IPS-NIHi7 (cell line): ENCODE measurements around the gene KCNQ1OT1.
A peak's percentile ranks its signal among the peaks of the same experiment; 100 is the strongest.

Experiments used
- DNase-seq: peaks from one replicate; pipeline ENCODE4 v3.0.0; 2012; ENCODE audit warnings: mixed read lengths; ENCODE audit errors: extremely low spot score

KCNQ1OT1 gene

DNA sequence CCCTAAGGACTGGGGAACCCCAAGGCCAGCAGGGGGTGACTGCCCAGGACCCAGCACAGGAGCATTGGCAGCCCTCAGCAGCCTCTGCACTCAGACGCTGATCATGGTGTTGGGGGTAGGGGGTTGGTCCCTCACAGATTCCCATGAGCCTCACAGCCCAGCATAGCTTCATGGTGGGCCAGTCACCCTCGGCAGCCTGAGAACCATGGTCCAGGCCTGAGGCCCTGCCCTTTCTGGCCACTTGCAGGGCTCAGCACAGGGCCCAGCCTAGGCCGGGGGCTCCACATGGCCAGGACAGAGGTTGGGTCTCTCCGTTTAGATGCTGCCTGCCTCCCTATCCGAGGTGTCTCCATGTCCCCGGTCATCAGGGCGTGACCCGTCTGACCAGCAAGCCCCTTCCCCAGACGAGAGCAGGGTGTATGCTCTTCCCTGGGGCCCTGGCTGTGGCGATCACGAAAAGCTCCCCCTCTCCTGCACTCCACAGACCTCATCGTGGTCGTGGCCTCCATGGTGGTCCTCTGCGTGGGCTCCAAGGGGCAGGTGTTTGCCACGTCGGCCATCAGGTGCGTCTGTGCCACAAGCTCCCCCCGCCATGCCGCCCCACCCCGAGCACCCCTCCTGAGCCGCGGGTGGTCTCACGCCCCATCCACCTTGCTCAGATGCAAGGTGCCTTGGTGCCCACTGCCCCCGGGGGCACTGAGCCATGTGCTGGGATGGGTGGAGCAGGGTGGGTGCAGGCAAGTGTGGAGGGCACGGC is 128.8 kb downstream of the KCNQ1OT1 start:
- no peak for DNase-seq

DNA sequence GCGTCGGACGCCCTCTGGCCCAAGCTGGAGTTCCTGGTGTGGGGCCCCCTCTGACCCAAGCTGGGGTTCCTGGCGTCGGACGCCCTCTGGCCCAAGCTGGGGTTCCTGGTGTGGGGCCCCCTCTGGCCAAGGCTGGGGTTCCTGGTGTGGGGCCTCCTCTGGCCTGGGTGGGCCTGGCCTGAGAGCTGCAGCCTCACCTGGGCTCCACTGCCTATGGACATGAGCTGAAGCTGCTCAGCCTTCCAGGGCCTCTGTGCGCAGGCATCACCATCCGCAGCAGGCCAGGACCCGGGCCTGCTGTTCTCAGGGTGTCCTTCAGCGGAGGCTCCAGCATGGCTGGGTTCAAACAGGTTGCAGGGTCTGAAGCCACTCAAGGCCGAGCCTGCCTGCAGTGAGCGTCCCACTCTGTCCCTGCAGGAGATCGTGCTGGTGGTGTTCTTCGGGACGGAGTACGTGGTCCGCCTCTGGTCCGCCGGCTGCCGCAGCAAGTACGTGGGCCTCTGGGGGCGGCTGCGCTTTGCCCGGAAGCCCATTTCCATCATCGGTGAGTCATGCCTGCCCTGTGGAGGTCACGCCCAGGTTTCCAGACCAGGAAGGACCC is 129.5 kb downstream of the KCNQ1OT1 start:
- no peak for DNase-seq

DNA sequence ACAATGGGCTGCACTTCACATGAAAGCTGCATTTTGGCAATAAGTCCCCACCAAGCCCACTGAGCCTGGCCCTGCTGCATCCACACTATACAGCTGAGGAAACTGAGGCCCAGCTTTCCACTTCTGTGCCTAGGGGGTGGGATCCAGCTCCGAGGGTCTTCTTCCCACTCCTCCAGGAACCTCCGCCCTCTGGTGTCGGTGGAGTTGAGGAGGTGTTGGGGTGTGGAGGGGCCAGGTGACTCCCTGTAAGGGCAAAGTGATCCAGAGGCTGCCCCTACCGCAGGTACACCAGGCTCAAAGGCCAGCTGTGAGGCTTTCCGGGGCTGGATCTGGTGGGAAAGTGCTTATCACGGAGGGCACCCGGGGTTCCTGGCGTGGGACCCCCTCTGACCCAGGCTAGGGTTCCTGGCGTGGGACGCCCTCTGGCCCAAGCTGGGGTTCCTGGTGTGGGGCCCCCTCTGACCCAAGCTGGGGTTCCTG is 130.0 kb downstream of the KCNQ1OT1 start:
- no peak for DNase-seq

DNA sequence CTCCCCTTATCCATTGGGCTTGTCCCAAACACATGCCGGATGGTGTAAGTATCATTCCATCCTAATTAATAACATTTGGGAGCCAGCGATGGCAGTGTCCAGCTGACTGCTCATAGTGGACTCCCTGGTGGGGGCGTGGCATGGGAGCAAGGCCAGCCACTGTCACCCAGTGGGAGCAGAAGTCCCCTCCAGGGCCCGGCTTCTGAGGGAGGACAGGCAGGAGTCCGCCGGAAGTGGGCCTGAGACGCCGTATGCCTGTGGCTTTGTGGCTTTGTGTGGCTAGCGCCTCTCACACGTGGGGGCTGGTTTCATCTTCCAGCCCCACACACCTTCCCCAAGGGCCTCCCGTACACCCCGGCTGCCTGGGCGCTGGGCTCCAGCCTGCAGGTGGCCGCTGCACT is 130.5 kb downstream of the KCNQ1OT1 start:
- DNase-seq, result no peak

DNA sequence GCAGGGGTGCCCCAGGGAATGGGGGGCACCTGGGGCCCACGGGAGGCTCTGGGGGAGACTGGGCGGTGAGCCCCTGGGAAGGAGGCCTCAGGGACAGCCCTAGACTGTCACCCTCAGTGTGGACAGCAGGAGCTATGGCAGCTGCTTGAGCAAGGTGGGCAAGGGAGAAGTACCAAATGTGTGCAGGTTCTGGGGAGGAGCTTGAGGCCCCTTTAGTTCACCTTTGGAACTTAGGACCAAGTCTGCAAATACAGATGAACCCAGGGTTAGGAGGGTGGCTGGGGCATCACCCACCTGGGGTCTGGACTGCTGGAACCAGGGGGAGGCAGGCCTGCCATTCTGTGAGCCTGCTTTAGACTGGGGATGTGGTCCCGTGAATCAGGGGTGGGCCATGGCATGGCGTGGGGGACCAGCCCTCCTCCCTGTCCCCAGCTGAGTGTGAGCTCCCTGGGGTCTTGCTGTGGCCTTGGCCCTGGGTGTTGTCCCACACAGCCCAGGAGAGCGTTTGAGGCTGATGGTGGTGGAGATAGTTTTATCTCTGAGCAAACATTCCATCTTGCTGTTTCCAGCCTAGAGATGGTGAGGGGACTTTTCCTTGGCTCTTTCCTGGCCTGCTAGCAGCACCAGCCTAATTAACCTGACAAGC is 132.6 kb downstream of the KCNQ1OT1 start:
- no peak for DNase-seq

DNA sequence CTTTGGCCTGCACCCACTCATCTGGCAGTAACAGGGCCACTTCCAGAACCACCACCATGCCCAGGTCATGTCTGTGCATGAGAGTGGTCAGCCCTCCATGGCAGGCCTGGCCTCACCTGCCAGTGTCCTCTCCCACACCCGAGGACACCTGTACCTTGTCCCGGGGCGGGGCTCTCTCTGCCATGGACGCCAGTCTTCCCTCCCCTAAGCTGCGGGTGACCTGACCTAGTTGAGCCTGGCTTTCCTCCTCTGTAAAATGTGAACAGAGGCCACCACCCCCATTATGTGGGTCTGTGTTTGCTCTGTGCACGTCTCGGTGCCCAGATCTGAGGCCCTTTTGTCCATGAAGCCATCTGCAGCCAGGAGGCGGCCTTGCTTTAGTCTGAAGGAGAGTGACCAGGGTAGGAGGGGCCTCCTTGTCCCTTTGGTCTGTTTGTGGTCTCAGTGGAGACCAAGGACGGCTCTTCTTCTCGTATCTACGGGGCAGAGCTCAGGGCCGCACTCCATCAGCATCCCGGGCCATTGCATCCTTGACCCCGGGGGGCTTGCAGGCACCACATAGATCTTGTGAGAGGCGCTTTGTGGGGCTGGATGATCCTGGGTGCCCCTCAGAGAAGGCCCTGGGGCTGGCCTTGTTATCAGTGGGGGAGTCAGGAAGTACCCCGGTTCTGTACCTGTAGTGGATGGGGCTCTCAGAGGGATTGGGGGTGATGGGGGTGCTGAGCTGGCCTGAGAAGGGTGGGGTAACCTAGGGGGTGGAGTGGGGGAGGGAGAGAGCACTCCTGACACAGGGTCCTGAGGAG is 133.4 kb downstream of the KCNQ1OT1 start:
- DNase-seq, result peak; percentile 38

DNA sequence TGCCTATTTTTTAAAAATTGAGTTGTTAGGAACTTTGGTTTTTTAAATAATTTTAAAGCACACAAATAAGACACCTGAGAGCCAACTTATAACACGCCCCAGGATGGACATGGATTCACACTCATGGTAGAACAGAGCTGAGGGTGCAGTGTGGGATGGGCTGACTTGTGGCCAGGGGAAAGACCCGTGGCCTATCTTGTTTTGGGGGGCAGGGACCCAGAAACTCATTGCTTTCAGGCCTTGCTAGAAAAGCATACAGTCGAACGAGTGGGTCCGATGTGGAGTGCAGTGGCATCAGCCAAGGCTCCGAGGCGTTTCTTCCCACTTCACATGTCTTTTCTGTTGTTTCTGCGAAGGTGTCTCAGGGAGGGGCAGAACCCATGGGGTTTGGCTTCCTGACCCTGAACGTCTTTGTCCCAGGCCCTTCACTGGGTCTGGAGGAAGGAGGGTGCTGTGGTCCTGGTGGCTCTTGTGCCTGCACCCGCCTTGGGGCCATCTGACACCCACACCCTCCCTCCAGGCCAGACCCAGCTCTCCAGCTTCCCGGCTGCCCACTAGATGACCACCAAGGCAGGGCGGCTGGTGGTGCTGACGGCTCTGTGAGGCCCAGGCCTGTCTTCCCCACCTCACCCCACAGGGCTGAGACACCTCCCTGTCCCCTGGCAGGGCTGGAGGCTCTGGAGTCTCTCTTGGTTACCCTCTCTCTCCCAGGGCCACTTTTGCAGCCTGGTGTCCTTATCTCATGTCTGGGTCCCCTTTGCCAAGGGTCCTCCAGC is 134.2 kb downstream of the KCNQ1OT1 start:
- DNase-seq, result no peak

DNA sequence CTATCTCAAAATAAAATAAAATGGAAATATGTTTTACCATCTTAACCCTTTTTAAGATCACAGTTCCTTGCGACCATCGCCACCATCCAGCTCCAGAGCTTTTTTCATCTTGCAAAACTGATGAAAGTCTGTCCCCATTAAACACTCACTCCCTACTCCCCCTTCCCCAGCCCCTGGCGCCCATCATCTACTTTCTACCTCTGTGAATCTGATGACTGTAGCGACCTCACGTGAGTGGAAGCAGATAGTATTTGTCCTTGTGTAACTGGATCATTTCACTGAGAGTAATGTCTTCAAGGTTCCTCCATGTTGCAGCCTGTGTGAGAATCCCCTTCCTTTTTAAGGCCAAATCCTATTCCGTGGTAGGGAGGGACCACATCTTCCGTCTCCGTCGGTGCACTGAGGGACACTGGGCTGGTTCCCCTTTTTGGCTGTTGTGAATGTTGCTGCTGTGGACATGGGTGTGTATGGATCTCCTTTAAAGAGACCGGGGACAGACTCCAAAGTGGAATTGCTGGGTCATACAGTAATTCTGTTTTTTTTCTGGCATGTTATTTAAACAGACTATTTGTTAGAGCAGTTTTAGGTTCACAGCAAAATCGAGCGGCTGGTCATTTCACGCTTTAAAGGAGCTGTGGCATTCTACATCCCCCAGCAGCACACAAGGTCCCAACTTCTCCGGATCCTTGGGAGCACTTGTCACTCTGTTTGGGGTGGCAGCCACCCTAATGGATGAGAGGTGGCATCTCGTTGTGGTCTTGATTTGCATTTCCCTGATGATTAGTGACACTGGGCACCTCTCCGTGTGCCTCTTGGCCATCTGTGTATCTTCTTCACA is 135.0 kb downstream of the KCNQ1OT1 start:
- no peak for DNase-seq

DNA sequence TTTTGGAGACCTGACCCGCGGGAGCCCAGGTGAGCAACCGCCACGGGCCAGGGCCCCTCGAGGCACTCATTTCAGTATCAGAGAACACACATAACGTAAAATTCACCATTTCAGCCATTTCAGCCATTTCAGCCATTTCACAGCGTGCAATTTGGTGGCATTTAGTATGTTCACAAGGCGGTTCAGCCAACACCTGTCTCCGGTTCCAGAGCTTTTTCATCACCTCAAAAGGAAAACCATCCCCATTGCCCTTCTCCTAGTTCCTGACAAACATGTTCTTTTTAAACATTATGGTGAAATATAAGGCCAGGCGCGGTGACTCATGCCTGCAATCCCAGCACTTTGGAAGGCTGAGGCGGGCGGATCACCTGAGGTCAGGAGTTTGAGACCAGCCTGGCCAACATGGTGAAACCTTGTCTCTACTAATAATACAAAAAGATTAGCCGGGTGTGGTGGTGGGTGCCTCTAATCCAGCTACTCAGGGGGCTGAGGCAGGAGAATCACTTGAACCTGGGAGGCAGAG is 135.7 kb downstream of the KCNQ1OT1 start:
- no peak for DNase-seq

DNA sequence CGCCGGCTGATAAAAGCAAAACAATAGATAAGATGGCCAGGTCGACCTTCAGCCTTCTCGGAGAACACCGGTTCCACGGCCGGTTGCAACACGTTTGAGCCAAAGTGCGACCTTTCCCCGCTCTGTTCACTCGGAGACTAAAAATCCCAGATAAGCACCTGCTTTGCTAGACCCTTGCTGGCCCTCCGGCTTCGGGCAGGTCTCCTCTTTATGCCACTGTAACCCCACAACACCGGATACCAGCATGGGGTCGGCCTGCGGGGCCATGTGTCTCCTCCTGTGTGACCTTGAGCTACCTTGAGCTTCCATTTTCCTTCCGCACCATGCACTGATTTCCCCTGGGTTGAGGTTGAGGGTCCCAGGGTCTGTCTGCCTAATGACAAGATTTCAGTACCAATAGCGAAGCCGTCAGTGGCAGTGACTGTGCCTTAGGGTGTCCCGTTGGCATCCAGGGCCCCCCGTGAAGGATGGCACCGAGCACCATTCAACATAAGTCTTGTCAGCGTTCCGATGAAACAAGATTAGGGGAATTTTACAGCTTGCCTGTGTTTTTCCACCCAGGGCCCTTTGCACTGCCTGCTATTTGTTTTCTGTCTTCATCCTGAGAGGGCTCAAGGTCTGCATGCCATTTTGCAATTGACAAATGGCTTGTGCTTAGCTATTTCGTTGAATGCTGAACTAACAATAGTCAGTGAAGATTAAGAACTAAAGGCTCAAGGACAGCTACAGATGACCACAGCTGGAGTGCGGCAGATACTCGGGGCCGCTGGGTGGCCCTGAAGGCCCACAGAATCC is 136.4 kb downstream of the KCNQ1OT1 start:
- no peak for DNase-seq

DNA sequence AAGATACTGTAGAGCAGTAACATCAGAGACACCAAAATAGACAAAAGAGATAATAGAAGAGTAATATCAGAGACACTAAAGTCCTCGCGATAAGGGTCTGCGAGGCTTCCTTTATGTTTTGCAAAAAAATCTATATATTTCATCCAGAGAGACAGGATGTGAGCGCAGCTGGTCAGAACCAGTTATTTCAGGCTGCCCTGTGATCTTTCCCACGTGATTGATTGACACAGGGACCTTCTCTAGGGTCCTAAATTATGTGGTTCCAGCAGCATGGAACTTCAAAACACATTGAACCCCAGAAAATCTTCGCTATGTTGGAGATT is 136.9 kb downstream of the KCNQ1OT1 start:
- no peak for DNase-seq

DNA sequence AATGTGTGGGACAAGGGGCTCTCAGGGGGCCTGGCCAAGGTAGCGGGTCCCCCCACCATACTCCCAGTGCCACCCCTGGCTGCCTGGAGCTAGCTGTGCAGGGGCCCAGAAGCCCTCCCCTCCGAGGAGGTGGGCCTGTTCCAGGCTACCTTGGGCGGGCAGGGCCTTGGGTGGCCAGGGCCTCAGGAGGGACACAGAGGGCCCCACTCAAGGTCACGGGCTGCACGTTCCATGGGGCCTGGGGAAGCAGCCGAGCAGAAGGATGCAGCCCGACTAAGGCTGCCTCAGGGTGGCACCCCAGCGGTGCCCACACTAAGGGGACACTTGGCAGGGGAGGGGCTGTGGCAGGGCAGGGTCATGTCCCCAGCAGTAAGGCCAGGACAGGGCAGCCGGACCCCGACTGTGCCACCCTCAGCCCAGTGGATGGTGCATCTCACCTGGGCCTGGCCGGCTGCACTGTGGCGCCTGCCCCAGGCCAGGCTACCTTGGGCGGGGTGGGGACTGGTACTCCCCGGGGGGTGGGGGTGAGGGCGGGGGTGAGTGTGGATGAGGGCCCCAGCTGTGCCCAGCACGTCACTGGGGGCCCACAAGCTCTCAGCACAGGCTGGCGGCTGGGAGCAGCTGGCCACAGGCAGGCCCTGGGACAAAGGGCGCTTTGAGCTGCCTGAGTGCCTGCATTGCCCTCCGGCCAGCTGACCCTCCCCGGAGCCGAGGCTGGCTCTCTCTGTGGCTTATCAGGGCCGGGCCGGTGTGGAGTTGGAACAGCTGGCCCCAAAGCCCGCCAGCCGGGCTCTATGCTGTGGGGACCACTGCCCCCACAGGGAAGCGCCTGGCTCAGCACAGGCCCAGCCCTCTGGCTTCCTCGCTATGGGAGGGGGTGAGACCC is 137.9 kb downstream of the KCNQ1OT1 start:
- DNase-seq, result no peak

DNA sequence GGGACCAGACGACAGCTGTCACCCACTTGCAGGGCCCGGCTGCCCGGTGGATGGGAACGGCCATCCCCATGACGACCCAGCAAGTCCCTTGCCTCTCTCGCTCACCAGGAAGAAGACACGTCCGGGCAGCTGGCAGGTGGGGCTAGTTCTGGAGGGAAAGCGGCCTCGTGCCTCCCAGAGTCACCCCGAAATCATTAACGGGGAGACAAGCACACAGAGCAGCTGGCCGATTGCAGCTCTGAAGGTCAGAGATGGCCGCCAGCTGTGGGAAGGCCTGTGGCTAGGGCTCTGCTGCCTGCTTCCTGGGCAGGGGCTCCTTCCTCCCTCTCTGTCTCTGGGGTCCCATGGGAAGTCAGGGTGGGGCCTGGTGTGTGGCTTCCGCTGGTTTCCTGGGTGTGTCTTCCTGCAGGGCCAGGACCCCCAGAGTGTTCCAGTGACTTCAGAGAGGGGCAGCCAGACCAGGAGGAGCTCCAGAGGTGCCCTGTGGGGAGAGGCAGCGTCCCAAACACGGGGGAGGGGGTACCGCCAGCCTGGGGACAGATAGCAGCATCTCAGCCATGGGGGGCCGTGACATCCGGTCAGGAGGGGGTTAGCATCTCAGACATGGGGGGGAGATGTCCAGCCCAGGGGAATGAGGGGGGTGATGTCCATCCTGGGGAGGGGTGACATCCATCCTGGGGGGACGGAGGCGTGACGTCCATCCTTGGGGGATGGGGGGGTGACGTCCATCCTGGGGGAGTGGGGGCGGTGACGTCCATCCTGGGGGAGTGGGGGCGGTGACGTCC is 140.1 kb downstream of the KCNQ1OT1 start:
- DNase-seq, result no peak

DNA sequence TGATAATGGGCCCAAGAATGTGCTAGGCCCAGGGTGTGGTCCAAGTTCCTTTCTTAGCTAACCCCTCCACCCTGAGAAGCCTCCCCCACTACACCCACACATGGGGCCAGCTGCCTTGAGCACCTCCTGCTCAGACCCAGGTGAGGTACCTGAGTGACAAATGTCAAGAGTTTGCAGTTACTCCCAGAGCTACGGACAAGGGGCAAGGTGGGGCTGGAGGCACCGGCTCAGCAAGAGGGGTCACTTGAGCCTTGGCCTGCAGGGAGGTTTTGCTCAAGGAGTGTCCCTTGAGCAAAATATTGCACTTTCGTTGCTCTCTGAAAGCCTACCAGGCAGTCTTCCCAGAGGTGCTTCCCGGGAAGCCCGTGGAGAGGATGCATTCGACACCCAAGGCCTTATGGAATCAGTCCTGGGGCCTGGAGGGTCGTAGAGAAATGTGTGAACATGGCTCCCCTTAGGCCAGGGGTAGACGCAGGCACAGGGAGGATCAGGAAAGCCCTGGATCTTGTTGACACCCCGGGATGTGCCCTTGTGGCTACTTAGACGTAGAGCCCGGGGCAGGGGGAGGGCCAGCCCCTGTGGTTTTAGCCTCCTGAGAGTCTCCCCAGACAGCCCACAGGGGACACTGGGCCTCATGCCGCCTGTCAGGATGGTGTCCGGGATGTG is 140.8 kb downstream of the KCNQ1OT1 start:
- DNase-seq, result no peak

DNA sequence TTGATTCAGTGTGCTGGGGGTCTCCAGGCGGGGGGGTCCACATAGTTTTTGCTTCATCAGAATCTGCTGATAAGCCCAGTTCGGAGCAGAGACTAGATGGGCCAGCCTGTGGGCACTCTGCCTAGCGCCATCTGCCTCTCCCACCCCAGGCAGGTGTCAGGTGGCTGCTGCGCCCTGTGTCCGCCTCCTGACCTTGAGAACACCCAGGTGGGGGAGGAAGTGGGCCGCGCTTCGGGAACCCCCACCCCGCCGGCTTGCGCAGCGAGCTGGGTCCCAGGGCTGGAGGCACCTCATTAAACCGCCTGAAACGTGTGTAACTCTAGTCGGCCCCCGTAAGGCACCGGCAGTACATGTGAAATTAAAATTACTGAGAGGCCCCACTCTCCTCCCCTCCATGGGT is 141.4 kb downstream of the KCNQ1OT1 start:
- no peak for DNase-seq
